Transverse colon (tissue), 4 donors: ENCODE data around the gene DQX1.

Experiments
- EP300 ChIP-seq: sonication (generic); formaldehyde crosslinking; IDR thresholded peaks from one replicate; pipeline ENCODE4 v1.6.1; 2017; ENCODE audit warnings: antibody characterized with exemption, low read depth
- POLR2A ChIP-seq: fragments of 450-650 bp; IDR thresholded peaks from one replicate; pipeline ENCODE4 v1.6.1; 2016; ENCODE audit warnings: antibody characterized with exemption, mild to moderate bottlenecking, moderate library complexity
- POLR2AphosphoS5 ChIP-seq, 3 donors: sonication (generic); formaldehyde crosslinking; IDR thresholded peaks; one replicate each; pipeline ENCODE4 v1.6.1; 2016; ENCODE audit warnings: antibody characterized with exemption in 3 of 3
- TF ChIP-seq, protein P1 (sequence below), 5 experiments: fragments of 200-600 bp in 3 of 5; fragments of 450-650 bp in 2 of 5; sonication (generic) in 3 of 5; IDR thresholded peaks; 1 replicate in 2 of 5; 2 replicates in 3 of 5; pipeline ENCODE4 v1.5.1; 2016 to 2017; ENCODE audit warnings: antibody characterized with exemption in 5 of 5, inconsistent platforms in 3 of 5, mild to moderate bottlenecking in 2 of 5, moderate library complexity in 1 of 5

DNA sequence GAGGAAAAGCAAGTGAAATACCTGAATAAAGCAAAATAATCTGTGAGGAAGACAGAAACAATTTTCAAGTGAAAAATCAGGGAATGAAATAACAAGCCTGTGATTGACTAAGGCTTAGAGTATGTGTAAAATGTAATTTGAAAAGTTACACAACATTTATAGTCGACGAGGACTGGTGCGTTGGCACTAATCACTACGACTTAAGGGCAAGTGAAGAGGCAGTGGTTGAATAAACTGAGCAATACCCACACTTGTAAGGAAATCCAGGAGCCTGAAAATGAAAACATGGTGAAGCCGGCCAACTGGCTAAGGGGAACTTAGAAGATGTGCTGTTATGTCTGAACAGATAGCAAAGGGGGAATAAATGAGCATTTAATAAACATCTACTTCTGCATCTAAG lies 41.9 kb upstream of the DQX1 start:
- TF ChIP-seq, protein P1, sequence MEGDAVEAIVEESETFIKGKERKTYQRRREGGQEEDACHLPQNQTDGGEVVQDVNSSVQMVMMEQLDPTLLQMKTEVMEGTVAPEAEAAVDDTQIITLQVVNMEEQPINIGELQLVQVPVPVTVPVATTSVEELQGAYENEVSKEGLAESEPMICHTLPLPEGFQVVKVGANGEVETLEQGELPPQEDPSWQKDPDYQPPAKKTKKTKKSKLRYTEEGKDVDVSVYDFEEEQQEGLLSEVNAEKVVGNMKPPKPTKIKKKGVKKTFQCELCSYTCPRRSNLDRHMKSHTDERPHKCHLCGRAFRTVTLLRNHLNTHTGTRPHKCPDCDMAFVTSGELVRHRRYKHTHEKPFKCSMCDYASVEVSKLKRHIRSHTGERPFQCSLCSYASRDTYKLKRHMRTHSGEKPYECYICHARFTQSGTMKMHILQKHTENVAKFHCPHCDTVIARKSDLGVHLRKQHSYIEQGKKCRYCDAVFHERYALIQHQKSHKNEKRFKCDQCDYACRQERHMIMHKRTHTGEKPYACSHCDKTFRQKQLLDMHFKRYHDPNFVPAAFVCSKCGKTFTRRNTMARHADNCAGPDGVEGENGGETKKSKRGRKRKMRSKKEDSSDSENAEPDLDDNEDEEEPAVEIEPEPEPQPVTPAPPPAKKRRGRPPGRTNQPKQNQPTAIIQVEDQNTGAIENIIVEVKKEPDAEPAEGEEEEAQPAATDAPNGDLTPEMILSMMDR (IDR thresholded peaks at IDR 0.05), result no peak
- TF ChIP-seq EP300 (no peak), POLR2AphosphoS5 (IDR thresholded peaks at IDR 0.05) (no peak), POLR2A (no peak)
